Transverse colon (tissue), 3 donors: ENCODE results near the gene PFKFB4.

Experiments used
- CTCF ChIP-seq, 5 experiments: fragments of 200-600 bp in 3 of 5; fragments of 450-650 bp in 2 of 5; sonication (generic) in 3 of 5; IDR thresholded peaks; 1 replicate in 2 of 5; 2 replicates in 3 of 5; pipeline ENCODE4 v1.5.1; 2016 to 2017; ENCODE audit warnings: antibody characterized with exemption in 5 of 5, inconsistent platforms in 3 of 5, mild to moderate bottlenecking in 2 of 5, moderate library complexity in 1 of 5
- POLR2A ChIP-seq: fragments of 450-650 bp; IDR thresholded peaks from one replicate; pipeline ENCODE4 v1.6.1; 2016; ENCODE audit warnings: antibody characterized with exemption, mild to moderate bottlenecking, moderate library complexity

- no peak for TF ChIP-seq CTCF (IDR thresholded peaks at IDR 0.05)
- no peak for TF ChIP-seq POLR2A
Observed at GRCh38 chr3:48600711-48601621, 44.4 kb upstream of the PFKFB4 start.
